Measurements from ENCODE around the gene ANOS1.
A peak's percentile ranks its signal among the peaks of the same experiment; 100 is the strongest.
"Not testable (repeated sequence)": the region's sequence is repeated elsewhere in the genome, so short reads cannot be mapped to it uniquely, and the experiment has no call there.

Gene ANOS1, protein sequence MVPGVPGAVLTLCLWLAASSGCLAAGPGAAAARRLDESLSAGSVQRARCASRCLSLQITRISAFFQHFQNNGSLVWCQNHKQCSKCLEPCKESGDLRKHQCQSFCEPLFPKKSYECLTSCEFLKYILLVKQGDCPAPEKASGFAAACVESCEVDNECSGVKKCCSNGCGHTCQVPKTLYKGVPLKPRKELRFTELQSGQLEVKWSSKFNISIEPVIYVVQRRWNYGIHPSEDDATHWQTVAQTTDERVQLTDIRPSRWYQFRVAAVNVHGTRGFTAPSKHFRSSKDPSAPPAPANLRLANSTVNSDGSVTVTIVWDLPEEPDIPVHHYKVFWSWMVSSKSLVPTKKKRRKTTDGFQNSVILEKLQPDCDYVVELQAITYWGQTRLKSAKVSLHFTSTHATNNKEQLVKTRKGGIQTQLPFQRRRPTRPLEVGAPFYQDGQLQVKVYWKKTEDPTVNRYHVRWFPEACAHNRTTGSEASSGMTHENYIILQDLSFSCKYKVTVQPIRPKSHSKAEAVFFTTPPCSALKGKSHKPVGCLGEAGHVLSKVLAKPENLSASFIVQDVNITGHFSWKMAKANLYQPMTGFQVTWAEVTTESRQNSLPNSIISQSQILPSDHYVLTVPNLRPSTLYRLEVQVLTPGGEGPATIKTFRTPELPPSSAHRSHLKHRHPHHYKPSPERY

DNA sequence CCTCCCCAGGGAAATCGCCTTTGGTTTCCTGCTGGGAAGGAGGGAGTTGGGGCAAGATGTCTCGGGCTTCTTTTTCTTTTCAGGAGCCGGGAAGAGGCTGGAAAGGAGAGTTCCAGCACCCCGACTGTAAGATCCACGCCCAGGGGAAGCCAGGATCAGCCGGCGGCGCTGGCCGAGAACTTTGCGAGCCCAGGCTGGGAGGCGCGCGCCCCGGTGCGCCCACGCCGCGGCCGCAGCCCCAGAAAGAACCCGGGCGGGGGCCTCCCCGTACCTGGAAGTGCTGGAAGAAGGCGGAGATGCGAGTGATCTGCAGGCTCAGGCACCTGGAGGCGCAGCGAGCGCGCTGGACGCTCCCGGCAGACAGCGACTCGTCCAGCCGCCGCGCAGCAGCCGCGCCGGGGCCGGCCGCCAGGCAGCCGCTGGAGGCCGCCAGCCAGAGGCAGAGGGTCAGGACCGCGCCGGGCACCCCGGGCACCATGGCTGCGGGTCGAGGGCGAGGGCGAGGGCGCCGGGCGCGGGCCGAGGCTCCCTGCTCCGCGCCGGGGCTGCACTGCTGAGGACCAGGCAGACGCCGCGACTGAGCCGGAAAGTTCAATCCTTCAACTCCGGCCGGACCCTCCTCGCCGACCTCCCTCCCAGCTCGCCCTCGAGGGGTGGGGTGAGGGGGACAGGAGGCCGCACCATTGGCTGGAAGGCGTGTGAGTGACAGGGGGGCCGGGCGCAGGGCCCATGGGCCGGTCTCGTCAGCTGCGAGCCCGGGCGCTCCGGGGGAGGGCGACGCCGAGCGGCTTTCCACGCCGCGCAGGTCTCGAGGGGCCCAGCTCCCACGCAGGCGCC is at the start of gene ANOS1:
ANOS1 (minus strand) TSS at position 579 of the 837 bp plus-strand sequence; CDS start at position 478, 101 bp downstream.
- TF ChIP-seq POLR2A (IDR thresholded peaks at IDR 0.05; ENCODE audit: low read depth, low read length): peak; percentile 39; the same call in 1 of the 2 replicates
- DNase-seq (ENCODE audit: insufficient read length, low spot score) (peak; percentile 13), FAIRE-seq (no peak)

DNA sequence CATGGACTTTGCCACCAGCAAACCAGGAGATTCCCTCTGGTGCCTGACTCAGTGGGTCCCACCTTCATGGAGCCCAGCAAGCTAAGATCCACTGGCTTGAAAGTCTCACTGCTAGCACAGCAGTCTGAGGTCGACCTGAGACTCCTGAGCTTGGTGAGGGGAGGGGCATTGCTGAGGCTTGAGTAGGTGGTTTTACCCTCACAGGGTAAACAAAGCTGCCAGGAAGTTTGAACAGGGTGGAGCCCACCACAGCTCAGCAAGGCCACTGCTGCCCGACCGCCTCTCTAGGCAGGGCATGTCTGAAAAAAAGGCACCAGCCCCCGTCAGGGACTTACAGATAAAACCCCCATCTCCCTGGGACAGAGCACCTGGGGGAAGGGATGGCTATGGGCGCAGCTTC is 41.2 kb upstream of the ANOS1 start:
- TF ChIP-seq POLR2A (IDR thresholded peaks at IDR 0.05; ENCODE audit: low read depth, low read length): no peak
- DNase-seq (ENCODE audit: insufficient read length, low spot score) (no peak), FAIRE-seq (no peak)

DNA sequence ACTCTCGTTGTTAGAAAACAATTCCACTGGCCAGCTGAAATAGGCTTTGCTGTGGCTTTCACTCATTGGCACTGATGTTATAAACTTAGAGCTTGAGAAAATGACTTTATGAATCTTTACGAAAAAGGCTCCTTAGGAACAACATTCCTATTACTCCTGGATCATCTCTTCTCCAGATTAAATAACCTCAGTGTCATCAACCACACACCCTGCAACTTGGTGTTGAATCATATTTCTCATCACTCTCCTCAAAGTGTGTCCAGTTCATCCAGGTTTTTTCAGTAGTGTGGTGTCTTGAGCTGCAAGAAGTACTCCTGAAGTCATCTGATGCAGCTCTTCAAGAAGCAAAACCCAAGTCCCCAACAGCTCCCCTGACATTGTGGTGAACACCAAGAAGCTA is 28.1 kb upstream of the ANOS1 start:
- FAIRE-seq (no peak), DNase-seq (ENCODE audit: insufficient read length, low spot score) (no peak)
- no peak for TF ChIP-seq POLR2A (IDR thresholded peaks at IDR 0.05; ENCODE audit: low read depth, low read length)

DNA sequence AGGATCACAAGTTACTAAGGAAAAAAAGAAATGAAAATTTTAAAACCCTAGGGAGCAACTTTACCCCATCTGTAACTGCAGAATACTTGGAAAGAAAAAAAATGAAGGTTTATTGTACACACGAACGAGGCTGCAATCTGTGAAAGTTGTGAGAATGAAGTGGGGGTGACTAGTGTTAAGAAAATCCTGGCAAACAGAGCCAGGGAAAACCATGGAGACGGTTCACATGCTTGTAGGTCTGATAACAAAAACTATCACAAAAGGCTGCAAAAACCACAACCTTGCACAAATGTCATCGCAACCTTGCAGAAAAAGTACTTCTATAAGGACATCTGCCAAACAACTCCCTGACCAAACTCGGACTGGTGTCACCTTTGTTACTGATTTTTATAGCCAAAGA is 26.8 kb upstream of the ANOS1 start:
- not testable (repeated sequence) for FAIRE-seq; DNase-seq (ENCODE audit: insufficient read length, low spot score)

DNA sequence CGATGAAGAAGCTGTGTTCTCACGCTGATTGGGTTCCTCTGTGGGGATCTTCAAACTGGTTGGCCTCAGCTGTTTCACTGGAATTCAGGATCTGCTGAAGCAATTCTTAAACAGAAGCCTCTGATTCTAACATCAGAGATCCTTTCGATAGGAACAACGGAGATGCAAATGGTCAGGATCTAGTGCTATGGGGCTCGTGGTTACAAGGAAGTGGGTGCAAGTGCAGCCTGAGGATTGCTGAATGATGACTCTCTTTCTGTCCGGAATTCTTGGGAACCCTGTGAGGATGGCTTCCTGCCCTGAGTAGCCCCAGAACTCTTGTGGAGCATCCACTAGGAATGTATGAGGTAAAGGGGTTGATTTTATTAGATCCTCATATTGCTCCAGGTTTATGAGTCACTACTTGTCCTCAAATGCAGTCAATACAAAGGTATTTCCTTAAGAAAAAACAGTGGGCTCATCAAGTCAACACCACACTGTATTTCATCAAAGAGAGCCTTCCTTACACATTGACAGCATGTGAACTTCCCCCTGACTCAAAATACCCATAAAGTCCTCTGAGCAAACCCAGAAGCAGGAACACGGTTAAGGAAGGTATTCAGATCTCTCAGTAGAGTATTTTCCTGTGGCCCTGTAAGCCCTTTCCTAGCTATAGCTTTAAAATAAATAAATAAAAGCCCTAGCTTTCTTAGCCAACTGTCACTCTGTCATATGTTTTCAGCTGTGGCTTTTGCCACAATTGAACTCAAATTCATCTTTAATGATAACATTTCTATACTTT is 25.9 kb upstream of the ANOS1 start:
- not testable (repeated sequence) for DNase-seq (ENCODE audit: insufficient read length, low spot score)
- FAIRE-seq: peak; percentile 96

DNA sequence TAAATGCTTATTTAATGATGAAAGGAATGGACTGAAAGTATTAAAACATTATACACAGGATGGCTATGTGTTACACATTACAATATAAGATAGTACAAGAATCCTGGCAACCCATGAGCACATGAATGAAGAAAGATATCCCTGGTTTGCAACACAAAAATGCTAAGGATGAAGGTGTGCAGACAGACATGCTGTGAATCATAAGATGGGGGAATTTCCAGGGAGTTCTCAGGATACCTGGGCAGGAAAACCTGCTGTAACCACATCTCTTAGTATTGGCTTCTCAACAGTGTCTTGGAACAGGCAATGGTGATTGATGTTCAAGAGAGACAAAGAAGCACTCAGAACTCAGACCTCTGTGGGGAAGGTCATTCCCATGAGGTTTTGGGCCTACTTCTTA is 23.9 kb upstream of the ANOS1 start:
- FAIRE-seq (no peak), DNase-seq (ENCODE audit: insufficient read length, low spot score) (no peak)
- TF ChIP-seq POLR2A (IDR thresholded peaks at IDR 0.05; ENCODE audit: low read depth, low read length): no peak

DNA sequence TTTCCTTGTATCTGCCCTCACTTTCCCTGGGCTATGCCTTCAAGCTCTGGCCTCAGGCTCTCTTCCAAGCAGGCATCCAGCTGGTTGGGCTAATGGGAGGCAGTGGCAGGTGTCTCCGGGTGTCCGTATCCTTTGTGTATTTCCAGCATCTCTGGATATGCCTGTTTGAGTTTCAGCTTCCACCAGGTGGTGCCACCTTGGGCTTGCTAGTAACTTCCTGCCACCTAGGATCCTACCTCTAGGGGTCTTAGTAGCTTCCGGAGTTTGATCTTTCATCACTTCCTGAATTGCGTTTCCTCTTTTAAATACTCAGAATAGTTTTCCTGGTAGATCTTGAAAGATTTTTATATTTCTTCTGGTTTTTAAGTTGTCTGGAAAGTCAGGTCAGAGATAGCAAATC is 23.2 kb upstream of the ANOS1 start:
- DNase-seq (ENCODE audit: insufficient read length, low spot score) (no peak), FAIRE-seq (no peak)
- TF ChIP-seq POLR2A (IDR thresholded peaks at IDR 0.05; ENCODE audit: low read depth, low read length): no peak

DNA sequence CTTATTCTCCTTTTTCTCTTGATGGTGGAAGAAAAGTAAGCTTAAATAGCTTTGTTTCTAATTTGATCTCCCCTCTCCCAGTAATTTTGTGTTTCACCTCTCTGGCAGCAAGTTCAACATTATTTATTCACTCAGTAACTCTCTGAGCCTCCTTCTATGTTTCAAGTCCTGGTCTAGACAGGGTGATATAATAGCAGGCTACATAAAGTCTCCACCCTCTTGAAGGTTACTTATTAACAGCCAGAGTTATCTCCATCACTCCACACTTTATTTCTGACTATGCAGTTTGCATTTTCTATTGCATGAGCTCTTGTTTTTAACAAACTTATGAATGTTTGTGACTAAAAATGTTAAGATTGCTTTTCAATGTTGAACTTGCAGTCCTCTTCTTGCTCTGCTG is 17.8 kb upstream of the ANOS1 start:
- TF ChIP-seq POLR2A (IDR thresholded peaks at IDR 0.05; ENCODE audit: low read depth, low read length): no peak
- no peak for FAIRE-seq
- DNase-seq (ENCODE audit: insufficient read length, low spot score): no peak

DNA sequence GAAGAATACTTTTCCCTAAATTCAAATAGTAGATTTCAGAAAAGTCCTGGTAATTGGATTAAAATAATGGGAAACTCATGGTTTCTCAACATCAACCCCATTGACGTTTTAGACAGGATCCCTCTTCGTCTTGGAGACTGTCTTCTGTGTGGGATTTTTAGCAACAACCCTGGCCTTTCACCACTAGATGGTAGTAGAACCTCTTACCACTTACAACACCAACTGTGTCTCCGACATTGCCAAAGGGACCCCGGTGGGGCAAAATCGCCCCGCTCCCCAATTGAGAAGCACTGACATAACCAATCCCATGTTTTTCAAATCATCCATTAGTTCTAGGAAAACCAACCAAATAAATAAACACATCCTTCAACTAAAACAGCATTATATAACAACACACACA is 16.9 kb upstream of the ANOS1 start:
- no peak for DNase-seq (ENCODE audit: insufficient read length, low spot score)
- TF ChIP-seq POLR2A (IDR thresholded peaks at IDR 0.05; ENCODE audit: low read depth, low read length): no peak
- FAIRE-seq: no peak

DNA sequence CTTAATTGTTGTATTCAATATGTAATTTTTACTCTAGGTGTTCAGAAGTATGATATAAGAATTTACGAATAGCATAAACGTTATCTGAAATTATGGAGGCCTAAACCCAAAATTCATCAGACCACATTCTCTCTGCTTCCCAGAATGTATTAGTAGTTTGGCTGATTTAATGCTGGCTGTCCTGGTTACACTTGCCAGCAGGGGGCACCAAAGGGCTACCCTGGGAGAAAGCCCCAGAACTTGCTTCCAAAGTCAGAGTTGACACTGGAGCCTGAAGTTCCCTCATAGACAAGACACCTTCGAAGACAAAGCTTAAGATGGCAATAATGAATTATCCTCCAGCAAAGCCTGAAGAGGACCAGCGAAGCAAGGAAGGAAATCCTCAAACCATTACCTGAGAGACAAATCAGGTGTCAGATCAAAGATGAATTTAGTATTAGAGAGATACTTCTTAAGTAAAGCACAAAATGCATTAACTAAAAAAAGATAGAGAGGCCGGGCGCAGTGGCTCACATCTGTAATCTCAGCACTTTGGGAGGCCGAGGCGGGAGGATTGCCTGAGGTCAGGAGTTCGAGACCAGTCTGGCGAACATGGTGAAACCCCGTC is 11.3 kb upstream of the ANOS1 start:
- no peak for DNase-seq (ENCODE audit: insufficient read length, low spot score)
- no peak for FAIRE-seq
- TF ChIP-seq POLR2A (IDR thresholded peaks at IDR 0.05; ENCODE audit: low read depth, low read length): no peak

DNA sequence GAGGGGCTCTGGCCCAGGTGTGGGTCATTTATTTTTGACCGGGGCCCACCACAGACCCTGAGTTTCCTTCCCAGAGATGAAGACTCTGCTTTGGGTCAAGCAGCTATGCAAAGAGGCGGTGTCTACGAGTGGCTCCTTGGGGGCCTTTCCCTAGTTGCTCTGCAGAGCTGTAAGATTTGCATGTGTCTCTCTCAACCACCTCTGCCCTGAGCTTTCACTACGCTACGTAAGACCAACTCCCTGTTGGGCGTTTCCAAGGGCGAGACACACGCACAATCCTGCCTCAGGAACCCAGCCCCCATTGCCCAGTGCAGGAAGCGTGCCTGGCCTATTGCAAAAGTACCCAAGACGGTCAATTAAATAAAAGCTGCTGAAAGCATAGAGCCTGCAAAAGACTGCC is 10.0 kb upstream of the ANOS1 start:
- no peak for TF ChIP-seq POLR2A (IDR thresholded peaks at IDR 0.05; ENCODE audit: low read depth, low read length)
- DNase-seq (ENCODE audit: insufficient read length, low spot score): no peak
- no peak for FAIRE-seq

DNA sequence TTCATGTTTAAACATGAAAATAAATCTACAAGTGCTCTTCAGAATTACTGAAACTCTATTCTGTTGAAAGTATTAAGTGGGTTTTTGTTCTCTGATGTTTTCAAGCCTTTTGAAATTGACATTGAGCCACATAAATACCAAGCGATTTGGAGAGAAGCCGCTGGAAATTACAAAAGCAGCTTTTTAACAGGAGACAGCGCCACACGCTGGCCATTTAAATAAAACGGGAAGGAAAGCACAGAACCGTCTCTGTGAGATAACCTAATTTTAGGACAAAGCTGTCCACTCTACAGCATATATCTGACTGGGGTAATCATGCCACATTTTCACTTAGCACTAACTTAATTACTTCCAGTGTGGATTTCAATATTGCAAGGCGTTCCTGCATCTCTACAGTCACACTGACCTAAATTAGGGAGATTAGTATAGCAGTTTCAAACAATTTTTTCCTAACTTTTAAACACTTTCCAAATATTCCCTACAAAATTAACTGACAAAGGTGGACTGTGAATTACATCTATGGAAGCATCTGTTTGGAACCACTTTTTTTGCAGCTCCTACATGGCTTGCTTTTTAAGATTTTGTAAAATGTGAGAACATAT is 6.8 kb upstream of the ANOS1 start:
- no peak for TF ChIP-seq POLR2A (IDR thresholded peaks at IDR 0.05; ENCODE audit: low read depth, low read length)
- no peak for FAIRE-seq
- DNase-seq (ENCODE audit: insufficient read length, low spot score): no peak

DNA sequence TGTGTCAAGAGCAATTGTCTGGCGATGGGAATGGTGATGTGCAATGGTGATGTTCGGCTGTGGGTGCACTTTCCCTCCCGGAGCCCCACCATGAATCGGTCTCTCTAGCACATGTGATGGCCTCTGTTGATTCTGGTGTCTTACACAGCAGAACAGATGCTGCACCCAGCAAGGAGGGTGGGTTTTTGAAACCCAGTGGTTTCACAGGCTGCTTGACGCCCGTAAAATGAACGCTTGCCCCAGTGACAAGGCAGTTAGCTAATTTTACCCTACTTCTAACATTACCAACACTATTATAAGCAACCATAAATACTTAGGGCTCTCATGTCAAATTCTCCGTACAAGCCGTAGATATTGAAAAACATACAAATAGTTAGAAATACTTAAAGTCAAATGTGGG is 5.9 kb upstream of the ANOS1 start:
- no peak for TF ChIP-seq POLR2A (IDR thresholded peaks at IDR 0.05; ENCODE audit: low read depth, low read length)
- DNase-seq (ENCODE audit: insufficient read length, low spot score) (no peak), FAIRE-seq (no peak)

Measured in H54 (cell line).